H9 (cell line): ENCODE results near the gene GPR173. TPM values are rescaled to one million over a fixed set of nuclear protein-coding genes. Genes with fewer than 3 reads are reported as not detected.

Experiments used
- DNase-seq: peaks from one replicate; pipeline ENCODE4 v3.0.0-alpha.2; 2017
- H2AFZ ChIP-seq: one replicate; pipeline ENCODE4 v1.6.1; 2013; ENCODE audit warnings: mild to moderate bottlenecking, low read length, control low read depth, moderate library complexity
- H2AK5ac ChIP-seq: 2 replicates; pipeline ENCODE4 v1.6.1; 2013; ENCODE audit warnings: low read length, control low read depth, mixed read lengths; ENCODE audit not compliant: insufficient read length
- H2BK120ac ChIP-seq: one replicate; pipeline ENCODE4 v1.6.1; 2013; ENCODE audit warnings: low read depth, mild to moderate bottlenecking, low read length, control low read depth, inconsistent platforms; ENCODE audit not compliant: poor library complexity, severe bottlenecking
- H2BK12ac ChIP-seq: 2 replicates; pipeline ENCODE4 v1.6.1; 2013; ENCODE audit warnings: low read length, control low read depth, mixed read lengths, low read depth; ENCODE audit not compliant: insufficient read length
- H2BK15ac ChIP-seq: 2 replicates; pipeline ENCODE4 v1.6.1; 2013; ENCODE audit warnings: low read depth, low read length, control low read depth
- H2BK20ac ChIP-seq: one replicate; pipeline ENCODE4 v1.6.1; 2013; ENCODE audit warnings: low read depth, mild to moderate bottlenecking, low read length, control low read depth, inconsistent platforms; ENCODE audit not compliant: poor library complexity, severe bottlenecking
- H2BK5ac ChIP-seq: 2 replicates; pipeline ENCODE4 v1.6.1; 2013; ENCODE audit warnings: low read length, control low read depth, mixed read lengths; ENCODE audit not compliant: insufficient read length
- H3K14ac ChIP-seq: 2 replicates; pipeline ENCODE4 v1.6.1; 2013; ENCODE audit warnings: low read length, control low read depth; ENCODE audit not compliant: insufficient read depth
- H3K18ac ChIP-seq: 2 replicates; pipeline ENCODE4 v1.6.1; 2013; ENCODE audit warnings: low read depth, mild to moderate bottlenecking, mixed read lengths, low read length, control low read depth; ENCODE audit not compliant: insufficient read length
- H3K23ac ChIP-seq: 2 replicates; pipeline ENCODE4 v1.6.1; 2013; ENCODE audit warnings: low read length, control low read depth, mixed read lengths, low read depth; ENCODE audit not compliant: insufficient read length
- H3K23me2 ChIP-seq: 2 replicates; pipeline ENCODE4 v1.6.1; 2013; ENCODE audit warnings: low read depth, mild to moderate bottlenecking, mixed read lengths, low read length, control low read depth; ENCODE audit not compliant: insufficient read length, poor library complexity, severe bottlenecking
- H3K27ac ChIP-seq: 2 replicates; pipeline ENCODE4 v1.5.1; 2013; ENCODE audit warnings: low read length, control low read depth, mixed read lengths, low read depth; ENCODE audit not compliant: insufficient read length
- H3K27me3 ChIP-seq: 2 replicates; pipeline ENCODE4 v1.6.1; 2013; ENCODE audit warnings: low read length, control low read depth, inconsistent platforms; ENCODE audit not compliant: insufficient read depth
- H3K4ac ChIP-seq: 2 replicates; pipeline ENCODE4 v1.6.1; 2013; ENCODE audit warnings: low read depth, mild to moderate bottlenecking, control low read depth, inconsistent platforms, low read length, moderate library complexity
- H3K4me1 ChIP-seq: 2 replicates; pipeline ENCODE4 v1.6.1; 2013; ENCODE audit warnings: low read length, control low read depth, inconsistent platforms; ENCODE audit not compliant: insufficient read depth
- H3K4me2 ChIP-seq: 2 replicates; pipeline ENCODE4 v1.6.1; 2013; ENCODE audit warnings: low read length, control low read depth, mixed read lengths; ENCODE audit not compliant: insufficient read length, insufficient read depth
- H3K56ac ChIP-seq: 2 replicates; pipeline ENCODE4 v1.6.1; 2013; ENCODE audit warnings: low read depth, mild to moderate bottlenecking, mixed read lengths, low read length, control low read depth; ENCODE audit not compliant: insufficient read length
- H3K79me1 ChIP-seq: 2 replicates; pipeline ENCODE4 v1.6.1; 2013; ENCODE audit warnings: low read depth, mild to moderate bottlenecking, moderate library complexity, low read length, control low read depth, inconsistent platforms; ENCODE audit not compliant: insufficient read depth, poor library complexity, severe bottlenecking
- H3K79me2 ChIP-seq: 2 replicates; pipeline ENCODE4 v1.6.1; 2013; ENCODE audit warnings: low read length, control low read depth, inconsistent platforms; ENCODE audit not compliant: insufficient read depth
- H3K9ac ChIP-seq: 2 replicates; pipeline ENCODE4 v1.6.1; 2013; ENCODE audit warnings: low read length, control low read depth, mixed read lengths; ENCODE audit not compliant: insufficient read length; ENCODE audit errors: extremely low read depth
- H3K9me3 ChIP-seq: one replicate; pipeline ENCODE4 v1.6.1; 2013; ENCODE audit warnings: low read depth, low read length, inconsistent platforms; ENCODE audit not compliant: control insufficient read depth
- H3T11ph ChIP-seq: one replicate; pipeline ENCODE4 v1.6.1; 2013; ENCODE audit warnings: mild to moderate bottlenecking, low read length, control low read depth, inconsistent platforms
- H4K20me1 ChIP-seq: one replicate; pipeline ENCODE4 v1.6.1; 2013; ENCODE audit not compliant: control insufficient read depth, insufficient read length, insufficient read depth
- H4K5ac ChIP-seq: 2 replicates; pipeline ENCODE4 v1.6.1; 2013; ENCODE audit warnings: low read depth, mild to moderate bottlenecking, mixed read lengths, low read length, control low read depth; ENCODE audit not compliant: insufficient read length
- H4K8ac ChIP-seq: replicated peaks from 2 replicates; pipeline ENCODE4 v1.6.1; 2013; ENCODE audit warnings: low read length, control low read depth, mixed read lengths, low read depth; ENCODE audit not compliant: insufficient read length
- H4K91ac ChIP-seq: 2 replicates; pipeline ENCODE4 v1.6.1; 2013; ENCODE audit warnings: low read depth, mild to moderate bottlenecking, moderate library complexity, mixed read lengths, low read length, control low read depth; ENCODE audit not compliant: insufficient read length
- H3K27ac Mint-ChIP-seq, 3 experiments: 2 replicates in 2 of 3; 3 replicates in 1 of 3; pipeline ENCODE4 v1.8.0; 2020 to 2021; ENCODE audit warnings: mixed read lengths in 3 of 3, mild to moderate bottlenecking in 1 of 3, moderate library complexity in 1 of 3
- H3K27me3 Mint-ChIP-seq: 2 replicates; pipeline ENCODE4 v1.8.0; 2021; ENCODE audit warnings: low read depth, mild to moderate bottlenecking, moderate library complexity, mixed read lengths
- H3K36me3 Mint-ChIP-seq, 3 experiments: 2 replicates in 2 of 3; 3 replicates in 1 of 3; pipeline ENCODE4 v1.8.0; 2020 to 2021; ENCODE audit warnings: low read depth in 3 of 3, mixed read lengths in 3 of 3; ENCODE audit not compliant: insufficient read depth in 1 of 3
- H3K4me1 Mint-ChIP-seq, 2 experiments: 2 replicates each; pipeline ENCODE4 v1.8.0; 2020; ENCODE audit warnings: mixed read lengths in 2 of 2
- H3K4me3 Mint-ChIP-seq, 2 experiments: 2 replicates in 1 of 2; 3 replicates in 1 of 2; pipeline ENCODE4 v1.8.0; 2020 to 2021; ENCODE audit warnings: mild to moderate bottlenecking in 2 of 2, mixed read lengths in 2 of 2, moderate library complexity in 1 of 2
- H3K9me3 Mint-ChIP-seq, 2 experiments: 2 replicates in 1 of 2; 3 replicates in 1 of 2; pipeline ENCODE4 v1.8.0; 2020; ENCODE audit warnings: mild to moderate bottlenecking in 2 of 2, mixed read lengths in 2 of 2, moderate library complexity in 1 of 2
- WGBS: extraction: QIAGEN DNeasy Blood & Tissue Kit; methylation state at CpG from one replicate; pipeline ENCODE4 v1.1.7; 2013; ENCODE audit warnings: missing lambda C conversion rate, low lambda C conversion rate, mixed read lengths; ENCODE audit not compliant: insufficient read length; ENCODE audit errors: extremely low coverage; 5-methylcytosine and 5-hydroxymethylcytosine counted together
- total RNA-seq: library from RNA; stranded (reverse); gene quantifications from 2 replicates; pipeline ENCODE4 v1.2.1, GENCODE V29; 2021
- TF ChIP-seq, protein P1 (sequence below): fragments of 200-600 bp; sonication (generic); conservative IDR thresholded peaks from 3 replicates; pipeline ENCODE4 v1.8.0; 2021; ENCODE audit warnings: antibody characterized with exemption, mild to moderate bottlenecking

GPR173 gene
- total RNA-seq, 1 experiment from 2014 or later, result 5.4 TPM

DNA sequence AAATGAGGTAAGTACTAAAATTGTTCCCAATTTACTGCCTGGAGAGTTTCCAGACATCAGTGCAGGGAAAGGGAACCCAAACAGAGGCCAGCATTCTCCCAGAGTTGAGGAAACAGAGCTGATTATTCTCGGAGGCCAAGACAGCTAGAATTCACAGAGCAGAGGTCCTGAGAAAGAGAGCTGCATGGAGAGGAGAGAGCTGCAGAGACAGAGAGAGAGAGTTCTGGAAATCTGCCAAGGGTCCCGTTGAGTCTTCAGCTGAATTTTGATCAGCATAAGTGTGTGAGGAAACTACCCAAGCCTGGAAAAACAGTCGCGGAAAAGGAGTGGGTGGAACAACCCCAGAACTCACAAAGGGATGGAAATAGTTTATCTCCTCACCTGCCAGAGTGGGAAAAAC is 43.8 kb upstream of the GPR173 start:
- no peak for DNase-seq
- no peaks in the 10 kb centered on the region for H4K20me1 ChIP-seq
- no peak overlapping the region for H2BK15ac ChIP-seq
- no peaks in the 10 kb centered on the region for H3K23me2 ChIP-seq
- no peaks in the 10 kb centered on the region for H3K27me3 ChIP-seq
- no peak overlapping the region for H3K9ac ChIP-seq
- H4K91ac ChIP-seq, result no peak overlapping the region
- Mint-ChIP-seq H3K36me3 (peaks cover 0 to 8% (median 0%) of the 10 kb centered on the region in 3 experiments; a peak in 3 of 7 replicates), H3K4me1 (peaks cover 0 to 3% of the 10 kb centered on the region in 2 experiments; a peak in 1 of 4 replicates), H3K4me3 (no peak overlapping the region), H3K27ac (no peak overlapping the region), H3K27me3 (peaks cover 19% of the 10 kb centered on the region), H3K9me3 (peaks cover 68 to 74% of the 10 kb centered on the region in 2 experiments)
- H3K79me1 ChIP-seq, result no peaks in the 10 kb centered on the region
- H3T11ph ChIP-seq, result no peak overlapping the region
- H3K18ac ChIP-seq, result no peak overlapping the region
- no peak overlapping the region for H2AK5ac ChIP-seq
- H3K4me1 ChIP-seq, result no peaks in the 10 kb centered on the region
- no peak overlapping the region for H3K27ac ChIP-seq
- H3K4me2 ChIP-seq, result no peak overlapping the region
- no CpG with 5 or more reads among the region's 4 CpGs for WGBS
- H3K56ac ChIP-seq, result no peak overlapping the region
- H3K14ac ChIP-seq, result no peak overlapping the region
- H3K9me3 ChIP-seq, result peaks cover 38% of the 10 kb centered on the region
- no peak overlapping the region for H2BK20ac ChIP-seq
- no peak overlapping the region for H2BK5ac ChIP-seq
- H4K8ac ChIP-seq, result no peak overlapping the region
- H3K79me2 ChIP-seq, result no peaks in the 10 kb centered on the region
- TF ChIP-seq, protein P1, sequence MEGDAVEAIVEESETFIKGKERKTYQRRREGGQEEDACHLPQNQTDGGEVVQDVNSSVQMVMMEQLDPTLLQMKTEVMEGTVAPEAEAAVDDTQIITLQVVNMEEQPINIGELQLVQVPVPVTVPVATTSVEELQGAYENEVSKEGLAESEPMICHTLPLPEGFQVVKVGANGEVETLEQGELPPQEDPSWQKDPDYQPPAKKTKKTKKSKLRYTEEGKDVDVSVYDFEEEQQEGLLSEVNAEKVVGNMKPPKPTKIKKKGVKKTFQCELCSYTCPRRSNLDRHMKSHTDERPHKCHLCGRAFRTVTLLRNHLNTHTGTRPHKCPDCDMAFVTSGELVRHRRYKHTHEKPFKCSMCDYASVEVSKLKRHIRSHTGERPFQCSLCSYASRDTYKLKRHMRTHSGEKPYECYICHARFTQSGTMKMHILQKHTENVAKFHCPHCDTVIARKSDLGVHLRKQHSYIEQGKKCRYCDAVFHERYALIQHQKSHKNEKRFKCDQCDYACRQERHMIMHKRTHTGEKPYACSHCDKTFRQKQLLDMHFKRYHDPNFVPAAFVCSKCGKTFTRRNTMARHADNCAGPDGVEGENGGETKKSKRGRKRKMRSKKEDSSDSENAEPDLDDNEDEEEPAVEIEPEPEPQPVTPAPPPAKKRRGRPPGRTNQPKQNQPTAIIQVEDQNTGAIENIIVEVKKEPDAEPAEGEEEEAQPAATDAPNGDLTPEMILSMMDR, result no peak
- H4K5ac ChIP-seq, result no peak overlapping the region
- no peak overlapping the region for H2BK120ac ChIP-seq
- no peak overlapping the region for H2BK12ac ChIP-seq
- H2AFZ ChIP-seq, result no peak overlapping the region
- H3K23ac ChIP-seq, result no peak overlapping the region
- no peak overlapping the region for H3K4ac ChIP-seq
